Thyroid gland (tissue), 4 donors: ENCODE results near the gene FAM3D.

Source experiments
- CTCF ChIP-seq, 6 experiments: fragments of 200-600 bp in 3 of 6; fragments of 450-650 bp in 3 of 6; sonication (generic) in 3 of 6; IDR thresholded peaks; one replicate each; pipeline ENCODE4 v1.5.1; 2016 to 2019; ENCODE audit warnings: antibody characterized with exemption in 6 of 6, mild to moderate bottlenecking in 2 of 6, inconsistent platforms in 1 of 6, moderate library complexity in 1 of 6
- POLR2A ChIP-seq, 2 donors: fragments of 450-650 bp; IDR thresholded peaks; one replicate each; pipeline ENCODE4 v1.6.1; 2017; ENCODE audit warnings: antibody characterized with exemption in 2 of 2, mild to moderate bottlenecking in 2 of 2, moderate library complexity in 1 of 2

- TF ChIP-seq CTCF (IDR thresholded peaks at IDR 0.05), result no peak
- TF ChIP-seq POLR2A (IDR thresholded peaks at IDR 0.05), result no peak
Observed at GRCh38 chr3:58691997-58692396, 25.4 kb upstream of the FAM3D start.
